Spleen (tissue), 11 donors: Measurements from ENCODE around the gene GMPS. TPM values are rescaled to one million over a fixed set of nuclear protein-coding genes. Genes with fewer than 3 reads are reported as not detected.

Experiments used
- DNase-seq: peaks from one replicate; pipeline ENCODE4 v3.0.0-alpha.2; 2020
- H3K27ac ChIP-seq, 8 donors: fragments of 200-600 bp; sonication (generic) in 7 of 8; 1 replicate in 4 of 8; 2 replicates in 4 of 8; pipeline versions ENCODE4 v1.5.0 to v1.8.0; 2016 to 2021; ENCODE audit warnings: inconsistent platforms in 4 of 8, mild to moderate bottlenecking in 4 of 8, moderate library complexity in 1 of 8
- H3K27me3 ChIP-seq, 7 donors: fragments of 200-600 bp; sonication (generic) in 6 of 7; replicated peaks in 1 of 7; 1 replicate in 4 of 7; 2 replicates in 3 of 7; pipeline versions ENCODE4 v1.5.0 to v1.8.0; 2016 to 2021; ENCODE audit warnings: inconsistent platforms in 3 of 7, mild to moderate bottlenecking in 1 of 7
- H3K36me3 ChIP-seq, 6 donors: fragments of 200-600 bp; sonication (generic) in 5 of 6; 1 replicate in 4 of 6; 2 replicates in 2 of 6; pipeline versions ENCODE4 v1.5.0 to v1.8.0; 2016 to 2021; ENCODE audit warnings: inconsistent platforms in 2 of 6
- H3K4me1 ChIP-seq, 6 donors: fragments of 200-600 bp; sonication (generic) in 5 of 6; 1 replicate in 3 of 6; 2 replicates in 3 of 6; pipeline versions ENCODE4 v1.5.0 to v1.8.0; 2016 to 2021; ENCODE audit warnings: inconsistent platforms in 3 of 6
- H3K4me3 ChIP-seq, 8 donors: fragments of 200-600 bp; sonication (generic) in 7 of 8; 1 replicate in 4 of 8; 2 replicates in 4 of 8; pipeline versions ENCODE4 v1.5.0 to v1.8.0; 2016 to 2021; ENCODE audit warnings: inconsistent platforms in 4 of 8, mild to moderate bottlenecking in 4 of 8, moderate library complexity in 2 of 8
- H3K9me3 ChIP-seq, 8 donors: fragments of 200-600 bp; sonication (generic) in 7 of 8; 1 replicate in 4 of 8; 2 replicates in 4 of 8; pipeline versions ENCODE4 v1.5.0 to v1.8.0; 2016 to 2021; ENCODE audit warnings: inconsistent platforms in 4 of 8
- CTCF ChIP-seq, 11 experiments: fragments of 200-600 bp in 7 of 11; fragments of 450-650 bp in 4 of 11; sonication (generic) in 4 of 11; IDR thresholded peaks in 8 of 11; conservative IDR thresholded peaks in 3 of 11; 1 replicate in 7 of 11; 2 replicates in 4 of 11; pipeline versions ENCODE4 v1.4.0 to v1.8.0; 2016 to 2021; ENCODE audit warnings: antibody characterized with exemption in 11 of 11, inconsistent platforms in 4 of 11, mild to moderate bottlenecking in 1 of 11
- POLR2A ChIP-seq, 3 donors: fragments of 450-650 bp; IDR thresholded peaks; one replicate each; pipeline ENCODE4 v1.5.1; 2017; ENCODE audit warnings: antibody characterized with exemption in 3 of 3, mild to moderate bottlenecking in 1 of 3
- POLR2AphosphoS5 ChIP-seq, 3 donors: sonication (generic); formaldehyde crosslinking; IDR thresholded peaks; one replicate each; pipeline ENCODE4 v1.5.1; 2017; ENCODE audit warnings: antibody characterized with exemption in 3 of 3
- WGBS, 5 donors: extraction: QIAGEN DNeasy Blood & Tissue Kit in 3 of 5; methylation state at CpG; one replicate each; pipeline versions ENCODE4 v1.1.5 to v1.1.7; 2013 to 2018; 5-methylcytosine and 5-hydroxymethylcytosine counted together
- intact Hi-C: fragments of 100-400 bp; cut with DNase I; formaldehyde crosslinking; loops from one replicate; pipeline ENCODE4 v1.15.0; 2023; ENCODE audit warnings: low total_unique reads
- polyA plus RNA-seq, 3 donors: library from polyadenylated mRNA; stranded (reverse); fragments of 200-250 nt; gene quantifications; one replicate each; pipeline ENCODE4 v1.2.1, GENCODE V29; 2013
- total RNA-seq, 7 donors: library from RNA; depleted of rRNA in 3 of 7; stranded (reverse); fragments of >200 nt in 3 of 7; fragmentation: NEBNext Ultra II Directional in 4 of 7; extraction: Animal tissue kit (Norgen Biotek cat#: 25700) in 4 of 7; gene quantifications; one replicate each; pipeline versions ENCODE4 v1.1.0 to v1.2.1, GENCODE V29; 2016 to 2021
- donor health status: healthy with polysubstance abuse.
- donor health status: DM: no; HTN: no; CAD: no; lungs with moderate emphysema.
- donor health status: DM: no; HTN: no; CAD: no.
- donor health status: Bipolar disorder and iron deficiency.
- donor health status: healthy.
- donor health status: DM: no; HTN: no; CAD: no.
- donor health status: DM: yes; HTN: yes; CAD: no.

GMPS gene
- total and polyA plus RNA-seq, 10 donors, result 10.8 to 47.4 (median 35.7) TPM

- Histone ChIP-seq H3K4me1 (no peaks in the 10 kb centered on the region), H3K27me3 (no peaks in the 10 kb centered on the region), H3K27ac (no peak overlapping the region), H3K36me3 (peaks cover 0 to 54% (median 27%) of the 10 kb centered on the region in 6 donors), H3K9me3 (no peaks in the 10 kb centered on the region), H3K4me3 (no peak overlapping the region)
- 92 to 99% (median 98%) methylated on average over 5 of the region's 5 CpGs for WGBS, 5 donors
- no peak for DNase-seq
- intact Hi-C loops, result no loop called here
- no peak for TF ChIP-seq POLR2AphosphoS5 (IDR thresholded peaks at IDR 0.05)
- TF ChIP-seq CTCF (IDR thresholded peaks at IDR 0.05 in 8 of 11, conservative IDR thresholded peaks at IDR 0.05 in 3 of 11), result no peak
- TF ChIP-seq POLR2A (IDR thresholded peaks at IDR 0.05), result no peak
These were observed 70.9 kb downstream of the GMPS start for GRCh38 chr3:155941354-155941753.

- Histone ChIP-seq H3K27me3 (no peaks in the 10 kb centered on the region), H3K4me1 (no peaks in the 10 kb centered on the region), H3K4me3 (no peak overlapping the region), H3K27ac (no peak overlapping the region), H3K36me3 (peaks cover 0 to 26% (median 2%) of the 10 kb centered on the region in 6 donors), H3K9me3 (no peaks in the 10 kb centered on the region)
- intact Hi-C loops, result no loop called here
- no peak for DNase-seq
- 47 to 97% (median 91%) methylated on average over 2 of the region's 2 CpGs for WGBS, 5 donors
- TF ChIP-seq CTCF (IDR thresholded peaks at IDR 0.05 in 8 of 11, conservative IDR thresholded peaks at IDR 0.05 in 3 of 11) (no peak), POLR2A (IDR thresholded peaks at IDR 0.05) (no peak), POLR2AphosphoS5 (IDR thresholded peaks at IDR 0.05) (no peak)
These were observed 73.6 kb downstream of the GMPS start for GRCh38 chr3:155944081-155944480.

GRCh38 chr3:155946178-155946577 lies 75.7 kb downstream of the GMPS start:
- WGBS, 5 donors, result 92 to 99% (median 99%) methylated on average over 2 of the region's 2 CpGs
- intact Hi-C loops, result no loop called here
- H3K27me3 ChIP-seq, result no peaks in the 10 kb centered on the region
- no peaks in the 10 kb centered on the region for H3K4me1 ChIP-seq
- H3K27ac ChIP-seq, result no peak overlapping the region
- H3K9me3 ChIP-seq, result no peaks in the 10 kb centered on the region
- TF ChIP-seq CTCF (IDR thresholded peaks at IDR 0.05 in 8 of 11, conservative IDR thresholded peaks at IDR 0.05 in 3 of 11), result no peak
- TF ChIP-seq POLR2AphosphoS5 (IDR thresholded peaks at IDR 0.05), result no peak
- no peak for TF ChIP-seq POLR2A (IDR thresholded peaks at IDR 0.05)
- H3K4me3 ChIP-seq, result no peak overlapping the region
- H3K36me3 ChIP-seq, result peaks cover 0 to 5% (median 0%) of the 10 kb centered on the region in 6 donors
- DNase-seq, result no peak

- TF ChIP-seq POLR2AphosphoS5 (IDR thresholded peaks at IDR 0.05) (no peak), CTCF (IDR thresholded peaks at IDR 0.05 in 8 of 11, conservative IDR thresholded peaks at IDR 0.05 in 3 of 11) (no peak), POLR2A (IDR thresholded peaks at IDR 0.05) (no peak)
- no peaks in the 10 kb centered on the region for H3K4me1 ChIP-seq
- H3K4me3 ChIP-seq, result no peak overlapping the region
- H3K9me3 ChIP-seq, result peaks cover 0 to 4% (median 0%) of the 10 kb centered on the region in 8 donors
- WGBS, 5 donors, result 84 to 90% (median 88%) methylated on average over 4 of the region's 4 CpGs
- no peaks in the 10 kb centered on the region for H3K27me3 ChIP-seq
- intact Hi-C loops, result no loop called here
- H3K36me3 ChIP-seq, result no peaks in the 10 kb centered on the region
- H3K27ac ChIP-seq, result no peak overlapping the region
- DNase-seq, result no peak
These were observed 78.0 kb downstream of the GMPS start for GRCh38 chr3:155948476-155948875.
